ENCODE results near the gene PLEKHA7. TPM values are rescaled to one million over a fixed set of nuclear protein-coding genes. Genes with fewer than 3 reads are reported as not detected.

Gene PLEKHA7
- total and polyA plus RNA-seq, 2 of the 8 experiments (the other 6 are each of a cell fraction or from before 2014, with no cell fraction given): 11.4 to 25.6 TPM

GRCh38 chr11:17046690-17047089, 32.5 kb upstream of the PLEKHA7 start (continued):
- TF ChIP-seq CHD7 (IDR thresholded peaks at IDR 0.05; ENCODE audit: insufficient replicate concordance, low read length) (no peak), RNF2 (IDR thresholded peaks at IDR 0.05; ENCODE audit: borderline replicate concordance, low read depth, low read length, missing control alignments, poor library complexity, severe bottlenecking) (no peak), CHD2 (IDR thresholded peaks at IDR 0.05; ENCODE audit: low read length) (no peak)
